HepG2 (cell line): ENCODE data around the gene RASGRF1. TPM values are rescaled to one million over a fixed set of nuclear protein-coding genes. Genes with fewer than 3 reads are reported as not detected.
A peak's percentile ranks its signal among the peaks of the same experiment; 100 is the strongest.

Experiments
- ATF5 ChIP-seq: sonication (generic); formaldehyde crosslinking; IDR thresholded peaks from 2 replicates; pipeline ENCODE4 v1.4.0; 2020; ENCODE audit warnings: mild to moderate bottlenecking, low read depth, missing genetic modification reagents
- HOXA9 ChIP-seq: sonication (generic); formaldehyde crosslinking; IDR thresholded peaks from 2 replicates; pipeline ENCODE4 v1.8.1; 2022; ENCODE audit warnings: missing genetic modification reagents, mild to moderate bottlenecking, moderate library complexity, borderline replicate concordance
- NR1H2 ChIP-seq: sonication (generic); formaldehyde crosslinking; IDR thresholded peaks from 2 replicates; pipeline ENCODE4 v1.8.1; 2022; ENCODE audit warnings: low read depth, missing genetic modification reagents, borderline replicate concordance
- PRDM10 ChIP-seq: sonication (generic); formaldehyde crosslinking; IDR thresholded peaks from 2 replicates; pipeline ENCODE4 v1.4.0; 2020; ENCODE audit warnings: low read depth, missing genetic modification reagents
- TFAP4 ChIP-seq: sonication (generic); IDR thresholded peaks from 2 replicates; pipeline ENCODE4 v1.6.1; 2016; ENCODE audit warnings: low read depth, borderline replicate concordance
- ZMYM4 ChIP-seq: sonication (generic); formaldehyde crosslinking; IDR thresholded peaks from 2 replicates; pipeline ENCODE4 v1.8.1; 2023; ENCODE audit warnings: mild to moderate bottlenecking, missing genetic modification reagents
- ZNF230 ChIP-seq: sonication (generic); formaldehyde crosslinking; IDR thresholded peaks from 2 replicates; pipeline ENCODE4 v1.4.0; 2020; ENCODE audit warnings: mild to moderate bottlenecking, missing genetic modification reagents
- ZNF318 ChIP-seq: sonication (generic); formaldehyde crosslinking; IDR thresholded peaks from 2 replicates; pipeline ENCODE4 v1.4.0; 2020; ENCODE audit warnings: mild to moderate bottlenecking, missing genetic modification reagents
- ZSCAN5A ChIP-seq: sonication (generic); formaldehyde crosslinking; IDR thresholded peaks from 2 replicates; pipeline ENCODE4 v1.8.0; 2022; ENCODE audit warnings: mild to moderate bottlenecking, missing genetic modification reagents, borderline replicate concordance
- polyA plus RNA-seq, 8 experiments: library from polyadenylated mRNA; depleted of rRNA in 3 of 8; stranded (reverse) in 7 of 8; unstranded in 1 of 8; fragments of >200 nt; fragmentation: Illumina TruSeq in 4 of 8; extraction: Trizol in 4 of 8; gene quantifications; 2 replicates each; pipeline versions ENCODE4 v1.2.1 to v1.2.3, GENCODE V29; 2011 to 2016; ENCODE audit warnings: low read depth in 4 of 8, missing spikeins in 1 of 8, mixed read lengths in 1 of 8; ENCODE audit not compliant: insufficient read depth in 1 of 8
- total RNA-seq, 5 experiments: library from RNA; depleted of rRNA; stranded (reverse); fragments of >200 nt; fragmentation: Illumina TruSeq; extraction: Trizol; gene quantifications; 2 replicates each; pipeline ENCODE4 v1.2.3, GENCODE V29; 2016; ENCODE audit warnings: low read depth in 1 of 5

Gene RASGRF1
- total and polyA plus RNA-seq, 2 of the 13 experiments (the other 11 are each of a cell fraction or from before 2014, with no cell fraction given) = 0.55 to 3.0 TPM

GRCh38 chr15:78944669-78945407 lies 145.7 kb downstream of the RASGRF1 start, which contains the start of gene CTSH (continued):
- peak; percentile 86; the same call in 1 of the 2 replicates for TF ChIP-seq HOXA9 (CRISPR knock-in tag)
- peak; percentile 79; the same call in 1 of the 2 replicates for TF ChIP-seq ATF5 (CRISPR knock-in tag)
- 0 out of 2 replicates have a peak, but pooled peaks have one; percentile 18 for TF ChIP-seq PRDM10
- peak; percentile 75; the same call in 1 of the 2 replicates for TF ChIP-seq ZNF230 (CRISPR knock-in tag)
- peak; percentile 40; the same call in 1 of the 2 replicates for TF ChIP-seq NR1H2
- TF ChIP-seq ZSCAN5A (CRISPR knock-in tag) = no peak
- TF ChIP-seq ZNF318 (CRISPR knock-in tag) = 0 out of 2 replicates have a peak, but pooled peaks have one; percentile 33
- TF ChIP-seq TFAP4 = peak; percentile 9; the same call in 1 of the 2 replicates
- peak; percentile 76 for TF ChIP-seq ZMYM4 (CRISPR knock-in tag)
